ENCODE measurements around the gene DCT. TPM values are rescaled to one million over a fixed set of nuclear protein-coding genes. Genes with fewer than 3 reads are reported as not detected.

The DCT gene
- total and polyA plus RNA-seq, 2 of the 8 experiments (the other 6 are each of a cell fraction or from before 2014, with no cell fraction given), result 0.02 TPM; not detected in 1

DNA sequence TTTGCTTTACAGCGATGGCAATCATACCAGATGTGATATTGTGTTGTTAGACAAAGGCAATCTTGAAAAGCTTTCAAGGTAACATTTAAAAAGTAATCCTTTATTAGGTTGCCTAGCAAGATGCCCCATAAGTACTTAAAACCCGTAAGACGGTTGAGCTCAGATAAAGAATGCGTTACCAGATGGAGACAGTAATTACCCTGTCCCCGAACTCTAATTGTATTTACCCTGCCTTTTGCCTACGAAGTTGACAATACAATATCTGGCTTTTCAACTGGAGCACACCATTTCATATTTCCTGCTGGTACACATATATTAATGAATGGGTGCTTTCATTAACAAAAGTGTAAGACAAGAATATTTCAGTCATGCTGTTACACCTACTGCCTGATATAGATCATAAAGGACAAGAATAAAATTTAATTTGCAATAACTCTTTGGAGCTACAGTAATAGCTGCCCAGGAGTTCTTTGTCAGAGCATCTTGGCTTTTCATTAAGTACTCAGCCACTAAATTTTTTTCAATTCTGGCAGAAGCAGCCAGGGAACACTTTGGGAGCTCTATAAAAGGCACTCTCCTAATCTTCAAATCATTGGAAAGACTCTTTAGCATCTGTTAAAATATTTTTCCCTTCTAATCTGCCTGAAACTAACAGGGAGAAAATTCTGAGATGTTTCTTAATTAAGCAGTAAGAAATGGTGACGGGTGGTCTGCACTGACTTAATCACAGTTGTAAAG, 63.8 kb downstream of the DCT start (continued):
- TF ChIP-seq EGR1 (IDR thresholded peaks at IDR 0.05; ENCODE audit: borderline replicate concordance, low read depth, low read length) (no peak), ZNF274 (IDR thresholded peaks at IDR 0.05; ENCODE audit: borderline replicate concordance, extremely low read depth, low read length) (no peak), NANOG (IDR thresholded peaks at IDR 0.05; ENCODE audit: insufficient read depth, low read depth, low read length, poor library complexity, severe bottlenecking) (no peak), SRF (IDR thresholded peaks at IDR 0.05; ENCODE audit: low read depth, low read length) (no peak), CHD1 (IDR thresholded peaks at IDR 0.05; ENCODE audit: low read depth, low read length) (no peak)

Measured in H1 (cell line).